SK-N-DZ (cell line): ENCODE data around the gene TNFRSF13B.
"Not testable (repeated sequence)": the region's sequence is repeated elsewhere in the genome, so short reads cannot be mapped to it uniquely, and the experiment has no call there.

ENCODE experiments used
- DNase-seq: peaks from one replicate; pipeline ENCODE4 v3.0.0-alpha.2; 2015; ENCODE audit warnings: low spot score

The TNFRSF13B gene

DNA sequence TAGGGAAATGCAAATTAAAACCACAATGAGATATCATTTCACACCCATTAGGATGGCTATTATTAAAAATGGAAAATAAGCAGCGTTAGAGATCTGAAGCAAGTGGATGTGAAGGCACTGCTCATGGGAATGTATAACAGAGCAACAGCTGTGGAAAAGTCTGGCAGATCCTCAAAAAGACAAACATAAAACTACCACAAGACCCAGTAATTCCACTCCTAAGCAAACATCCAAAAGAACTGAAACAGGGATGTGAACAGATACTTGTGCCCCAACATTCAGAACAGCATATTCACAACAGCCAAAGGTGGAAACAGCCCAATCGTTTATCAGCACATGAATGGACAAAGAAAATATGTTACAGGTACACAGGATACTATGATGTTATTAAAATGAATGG, 10.9 kb downstream of the TNFRSF13B start:
- DNase-seq, result not testable (repeated sequence)

DNA sequence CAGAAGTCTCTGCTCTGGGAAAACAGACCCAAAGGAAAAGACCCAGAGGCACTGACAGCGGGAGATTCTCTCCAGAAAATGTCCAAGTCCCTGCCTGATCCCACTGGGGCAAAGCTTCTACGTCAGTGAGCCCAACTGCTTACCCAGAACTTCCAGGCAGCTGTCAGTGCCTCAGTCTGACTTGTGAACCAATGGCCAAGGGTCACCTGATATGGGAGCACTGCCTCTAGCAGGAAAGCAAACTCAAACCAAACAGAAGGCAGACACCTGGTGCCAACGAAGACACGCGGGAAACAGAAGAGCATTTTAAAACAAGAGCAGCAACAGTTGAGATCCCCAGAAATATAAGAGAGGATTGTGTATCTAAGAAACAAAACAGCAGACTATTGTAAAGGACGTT, 16.9 kb downstream of the TNFRSF13B start:
- not testable (repeated sequence) for DNase-seq

DNA sequence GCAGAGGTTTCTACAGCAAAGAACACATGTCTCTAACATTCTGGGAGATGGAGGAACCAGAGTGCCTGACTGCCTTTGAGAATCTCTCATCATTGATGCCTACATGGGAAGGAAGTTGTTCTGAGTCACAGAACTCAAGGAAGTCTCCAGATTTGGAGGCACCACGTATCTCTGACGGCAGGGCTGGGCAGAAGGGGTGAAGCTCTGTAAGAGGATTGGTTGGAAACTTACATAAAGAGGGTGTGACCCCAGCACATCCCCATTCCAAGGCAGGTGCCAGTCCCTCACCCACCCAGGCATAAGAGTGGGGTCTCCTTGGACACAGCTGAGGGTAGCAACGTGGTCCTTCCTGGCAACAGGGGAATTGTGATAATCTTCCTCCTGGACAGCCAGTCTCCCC, 17.4 kb downstream of the TNFRSF13B start:
- no peak for DNase-seq

DNA sequence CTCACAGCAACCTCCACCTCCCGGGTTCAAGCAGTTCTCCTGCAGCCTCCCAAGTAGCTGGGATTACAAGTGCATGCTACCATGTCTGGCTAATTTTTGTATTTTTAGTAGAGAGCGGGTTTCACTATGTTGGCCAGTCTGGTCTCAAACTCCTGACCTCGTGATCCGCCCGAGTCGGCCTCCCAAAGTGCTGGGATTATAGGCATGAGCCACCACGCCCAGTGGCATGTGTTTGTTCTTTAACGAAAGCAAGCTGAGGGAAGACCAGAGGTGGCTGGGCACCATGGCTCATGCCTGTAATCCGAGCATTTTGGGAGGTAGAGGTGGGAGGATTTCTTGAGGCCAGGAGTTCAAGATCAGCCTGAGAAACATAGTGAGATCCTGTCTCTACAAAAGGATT, 18.1 kb downstream of the TNFRSF13B start:
- no peak for DNase-seq

DNA sequence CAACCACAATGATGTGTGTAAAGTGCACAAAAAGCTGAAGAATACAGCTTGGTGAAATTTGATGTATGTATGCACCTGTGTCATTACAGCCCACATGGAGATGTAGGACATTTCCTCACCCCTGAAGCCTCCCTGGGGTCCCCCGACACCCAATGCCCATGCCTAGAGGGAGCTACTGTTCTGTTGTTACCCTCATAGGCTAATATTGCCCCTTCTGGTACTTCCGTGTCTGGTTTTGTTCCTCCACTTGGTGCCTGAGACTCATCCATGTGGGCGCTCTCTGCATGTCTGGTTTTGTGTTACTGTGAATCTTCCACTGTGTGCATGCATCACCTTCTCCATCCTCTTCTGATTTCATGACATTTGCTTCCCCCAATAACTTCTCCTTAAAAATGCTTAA, 18.6 kb downstream of the TNFRSF13B start:
- DNase-seq, result no peak

DNA sequence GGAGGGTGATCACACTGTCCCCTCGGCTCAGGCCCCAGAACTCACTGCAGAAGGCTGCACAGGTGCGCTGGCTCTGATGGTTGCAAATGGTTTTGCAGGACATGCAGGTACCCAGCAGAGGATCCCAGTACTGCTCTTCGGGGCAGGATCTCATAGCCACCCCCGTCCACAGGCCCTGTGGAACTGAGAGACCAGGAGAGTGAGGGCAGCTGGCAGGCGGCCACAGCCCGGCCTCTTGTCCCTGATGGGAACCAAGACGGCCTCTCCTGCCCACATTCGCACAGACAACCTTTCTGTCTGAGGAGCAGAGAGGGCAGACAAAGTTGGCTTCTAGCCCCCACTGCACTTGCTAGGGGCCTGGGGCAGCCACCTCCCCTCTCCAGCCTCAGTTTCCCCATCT, 19.5 kb downstream of the TNFRSF13B start:
- no peak for DNase-seq

DNA sequence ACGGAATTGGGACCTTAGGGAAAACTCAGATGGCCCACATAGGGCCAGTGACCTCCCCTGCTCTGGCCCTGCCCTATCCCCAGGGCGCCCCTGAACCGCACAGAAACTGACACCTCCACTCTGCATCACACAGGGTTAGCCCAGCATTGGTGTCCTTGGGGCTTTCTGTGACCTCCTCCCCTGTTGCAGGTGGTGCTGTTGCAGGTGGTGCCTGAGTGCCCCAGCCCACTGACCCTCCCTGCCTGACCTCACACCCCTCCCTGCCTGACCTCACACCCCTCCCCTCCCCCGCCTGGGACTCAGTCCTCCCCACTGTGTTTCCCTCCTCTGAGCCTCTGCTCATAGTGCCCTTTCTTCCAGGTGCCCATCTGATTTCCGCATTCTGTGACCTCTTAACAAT, 21.4 kb downstream of the TNFRSF13B start:
- no peak for DNase-seq

DNA sequence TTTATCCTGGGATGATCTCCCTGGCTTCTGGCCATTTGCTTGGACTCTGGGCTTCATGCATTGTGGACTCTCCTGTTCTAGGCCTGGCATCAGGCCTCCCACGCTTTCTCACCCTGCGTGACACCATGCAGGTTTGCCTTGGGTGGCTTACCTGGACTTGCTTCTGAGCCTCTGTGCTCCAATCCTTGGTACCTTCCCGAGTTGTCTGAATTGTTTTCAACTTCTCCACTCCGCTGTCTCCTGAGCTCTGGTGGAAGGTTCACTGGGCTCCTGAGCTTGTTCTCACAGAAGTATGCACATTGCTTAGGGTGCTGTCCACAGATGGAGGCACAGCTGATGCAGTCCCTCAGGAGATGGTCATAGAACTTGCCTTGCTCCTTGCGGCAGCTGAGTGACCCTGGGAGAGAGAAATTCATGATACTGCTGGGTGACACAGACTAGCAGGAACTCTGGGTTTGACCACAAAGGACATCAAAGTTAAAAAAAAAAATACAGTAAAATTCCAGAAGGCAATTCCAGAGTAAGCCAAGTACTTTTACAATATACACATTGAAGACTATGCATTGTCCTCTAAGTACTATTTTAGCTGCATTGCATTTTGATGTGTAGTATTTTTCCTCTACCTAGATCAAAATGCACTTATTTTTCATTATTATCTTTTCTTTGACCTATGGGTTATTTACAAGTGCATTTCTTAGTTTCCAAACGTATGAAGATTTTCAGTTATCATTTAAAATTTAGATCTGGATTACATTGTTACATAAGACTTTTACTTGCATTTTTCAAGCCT, 23.1 kb downstream of the TNFRSF13B start:
- DNase-seq, result no peak

DNA sequence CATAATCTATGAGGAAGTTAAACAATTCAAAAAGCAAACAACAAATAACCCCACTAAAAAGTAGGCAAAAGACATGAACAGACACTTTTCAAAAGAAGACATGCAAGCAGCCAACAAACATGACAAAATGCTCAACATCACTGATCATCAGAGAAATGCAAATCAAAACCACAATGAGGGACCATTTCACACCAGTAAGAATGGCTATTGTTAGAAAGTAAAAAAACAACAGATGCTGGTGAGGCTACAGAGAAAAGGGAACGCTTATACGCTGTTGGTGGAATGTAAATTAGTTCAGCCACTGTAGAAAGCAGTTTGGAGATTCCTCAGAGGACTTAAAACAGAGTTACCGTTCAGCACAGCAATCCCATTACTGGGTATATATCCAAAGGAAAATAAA, 24.4 kb downstream of the TNFRSF13B start:
- no peak for DNase-seq

DNA sequence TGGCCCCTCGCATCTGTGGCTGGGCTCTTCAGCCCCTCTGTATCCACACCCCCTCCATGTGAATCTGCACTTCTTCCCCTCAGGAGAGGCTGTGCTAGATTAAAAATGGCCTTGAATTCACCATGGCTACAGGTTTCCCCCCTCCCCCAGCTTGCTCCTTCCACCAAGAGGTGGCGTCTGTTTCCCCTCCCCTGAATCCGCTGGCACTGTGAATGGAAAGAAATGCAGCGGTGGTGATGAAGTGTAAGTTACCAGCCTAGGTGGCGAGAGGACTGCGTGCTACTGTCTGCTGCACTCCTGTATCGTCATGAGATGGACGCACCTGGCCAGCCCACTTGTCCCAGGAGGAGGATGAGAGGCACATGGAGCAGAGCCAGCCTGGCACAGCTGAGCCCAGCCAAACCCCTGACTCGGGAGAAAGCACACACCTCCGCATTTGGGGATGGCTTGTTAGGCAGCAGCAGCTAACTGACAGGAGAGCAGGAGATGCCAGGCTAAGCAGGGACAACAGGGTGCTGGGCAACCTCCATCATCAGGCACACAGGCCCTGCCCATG, 26.2 kb downstream of the TNFRSF13B start:
- DNase-seq, result no peak

DNA sequence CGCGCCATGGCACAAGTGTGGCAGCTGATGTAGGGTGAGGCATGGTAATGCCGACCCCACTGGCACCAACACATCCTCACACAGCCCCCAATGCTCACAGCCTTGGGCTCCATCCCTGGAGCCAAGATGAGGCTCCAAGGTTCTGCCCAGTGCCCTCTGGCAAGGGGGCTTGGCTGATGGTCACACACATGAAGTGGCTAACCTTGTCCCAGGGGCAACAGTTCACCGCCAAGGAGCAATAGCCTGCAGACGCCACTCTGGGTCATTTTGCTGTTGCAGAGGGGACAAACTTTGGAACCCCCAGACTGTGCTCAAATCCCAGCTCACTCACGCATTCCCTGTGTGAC, 26.8 kb downstream of the TNFRSF13B start:
- DNase-seq, result no peak

DNA sequence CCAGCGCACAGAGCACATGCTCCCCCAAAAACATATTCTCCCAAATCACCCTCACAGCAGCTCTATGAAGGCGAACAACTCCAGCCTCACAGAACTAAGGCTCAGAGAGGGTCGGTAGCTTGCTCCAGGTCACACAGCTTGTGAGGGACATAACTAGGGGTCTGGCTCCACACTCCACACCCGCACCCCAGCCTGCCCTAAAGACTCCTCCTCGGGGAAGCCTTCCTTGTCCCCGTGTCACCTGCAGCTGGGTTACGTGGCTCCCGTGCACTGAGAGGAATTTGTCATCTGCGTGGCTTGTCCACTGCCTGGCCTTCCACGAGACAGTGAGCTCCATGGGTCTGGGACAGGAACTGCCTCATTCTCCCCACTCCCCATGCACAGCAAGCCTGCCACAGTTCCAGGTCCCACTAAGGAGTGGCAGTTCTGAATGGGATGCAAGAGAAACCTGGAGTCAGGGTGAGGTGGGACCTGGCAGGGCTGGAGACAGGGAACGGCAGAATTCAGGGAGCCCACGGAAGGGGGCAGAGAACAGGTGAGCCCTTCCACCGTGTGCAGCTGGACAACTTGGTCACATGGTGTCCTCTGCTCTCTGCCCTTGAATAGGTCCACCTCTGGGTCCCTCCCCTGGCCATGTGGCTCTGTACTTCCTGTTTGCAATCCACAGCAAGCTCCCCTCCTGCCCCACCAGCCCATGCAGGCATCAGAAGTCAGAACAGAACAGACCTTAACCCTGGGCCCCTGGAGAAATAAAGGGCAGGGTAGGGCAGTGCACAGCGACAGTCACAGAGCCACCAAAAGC, 27.4 kb downstream of the TNFRSF13B start:
- DNase-seq, result no peak

DNA sequence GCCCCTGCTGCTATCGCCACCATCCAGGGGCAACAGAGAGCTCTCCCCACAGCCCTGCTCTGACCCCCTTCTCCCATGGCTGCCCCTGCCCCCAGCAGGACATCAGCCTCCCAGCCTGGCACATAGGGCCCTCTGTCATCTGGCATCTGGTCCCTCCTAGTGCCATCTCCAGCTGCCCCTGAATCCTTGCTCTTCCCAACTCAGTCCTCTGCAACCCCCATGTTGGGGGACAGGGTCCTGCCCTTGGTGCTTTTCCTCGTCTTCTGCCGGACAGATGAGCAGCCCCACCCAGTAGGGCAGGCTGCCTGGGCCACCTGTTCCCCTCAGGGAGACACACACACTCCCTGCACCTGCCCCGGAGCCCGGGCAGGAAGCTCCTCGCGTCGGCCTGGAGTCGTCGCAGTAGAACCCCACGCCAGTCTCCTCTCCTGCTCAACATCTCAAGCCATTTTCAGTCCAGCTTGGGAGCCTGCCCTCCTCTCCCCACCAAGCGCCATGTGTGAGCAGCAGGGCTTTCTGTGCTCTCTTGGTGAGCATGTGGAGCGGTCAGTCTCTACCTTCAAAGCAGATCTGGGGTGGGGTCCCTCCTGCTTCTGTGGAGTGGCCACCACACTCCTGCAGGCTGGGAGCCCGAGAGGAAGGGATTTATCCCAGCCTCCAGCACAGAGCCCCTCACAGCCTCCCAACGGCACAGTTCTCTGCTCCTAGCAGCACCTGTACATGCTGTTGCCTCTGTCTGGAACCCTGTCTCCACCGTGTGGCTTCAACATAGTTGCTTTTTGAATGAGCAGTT, 28.2 kb downstream of the TNFRSF13B start:
- no peak for DNase-seq

DNA sequence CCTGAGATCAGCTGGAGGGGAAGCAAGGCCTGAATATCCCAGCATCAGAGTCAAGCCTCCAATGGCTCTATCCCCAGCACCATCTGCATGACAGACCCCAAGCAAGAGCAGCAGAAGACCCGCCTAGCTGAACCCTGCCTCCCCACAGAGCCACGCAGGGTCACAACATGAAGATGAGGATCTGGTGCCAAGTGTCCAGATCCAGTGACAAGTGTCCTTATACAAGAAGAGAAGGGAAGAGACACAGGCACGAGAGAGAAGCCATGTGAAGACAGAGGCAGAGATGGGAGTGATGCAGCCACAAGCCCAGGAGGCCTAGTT, 28.9 kb downstream of the TNFRSF13B start:
- no peak for DNase-seq

DNA sequence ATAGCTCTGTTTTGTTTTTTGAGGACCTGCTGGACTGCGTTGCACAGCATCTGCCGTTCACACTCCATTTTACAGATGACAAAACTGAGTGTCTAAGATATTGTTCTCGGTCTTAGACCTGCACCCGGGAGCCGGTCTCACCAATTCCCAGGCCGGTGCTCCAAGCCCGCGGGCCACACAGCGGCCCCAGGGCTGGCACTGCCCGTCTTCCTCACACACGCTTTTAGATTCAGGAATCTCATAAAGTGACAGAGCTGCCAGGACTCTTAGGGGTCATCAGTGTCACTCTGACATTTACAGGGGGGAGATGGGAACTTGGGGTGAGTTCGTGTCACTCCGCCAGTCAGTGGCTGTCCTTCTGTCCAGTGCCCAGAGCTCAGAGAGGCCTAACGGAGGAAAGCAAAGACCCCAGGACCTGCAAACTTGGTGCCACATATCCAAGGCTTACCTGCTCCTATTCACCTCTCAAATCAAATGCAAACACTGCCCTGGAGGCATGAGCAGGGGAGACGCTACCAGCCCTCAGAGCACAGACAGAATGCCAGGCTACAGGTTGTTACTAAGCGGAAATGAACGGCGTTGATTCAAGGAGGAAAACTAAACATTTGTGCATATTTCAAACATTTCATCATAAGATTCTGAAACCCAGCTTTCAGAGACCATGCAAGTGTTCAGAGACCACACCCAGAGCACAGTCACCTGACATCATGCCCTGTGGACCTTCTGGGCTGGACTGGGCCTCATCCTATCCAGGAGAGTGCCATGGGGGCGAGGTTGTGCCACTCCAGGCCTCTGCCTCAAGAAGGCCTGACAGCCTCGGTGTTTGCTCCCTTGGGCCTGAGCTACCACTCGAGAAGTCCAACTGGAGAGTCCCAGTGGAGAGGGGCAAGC, 29.5 kb downstream of the TNFRSF13B start:
- DNase-seq, result no peak

DNA sequence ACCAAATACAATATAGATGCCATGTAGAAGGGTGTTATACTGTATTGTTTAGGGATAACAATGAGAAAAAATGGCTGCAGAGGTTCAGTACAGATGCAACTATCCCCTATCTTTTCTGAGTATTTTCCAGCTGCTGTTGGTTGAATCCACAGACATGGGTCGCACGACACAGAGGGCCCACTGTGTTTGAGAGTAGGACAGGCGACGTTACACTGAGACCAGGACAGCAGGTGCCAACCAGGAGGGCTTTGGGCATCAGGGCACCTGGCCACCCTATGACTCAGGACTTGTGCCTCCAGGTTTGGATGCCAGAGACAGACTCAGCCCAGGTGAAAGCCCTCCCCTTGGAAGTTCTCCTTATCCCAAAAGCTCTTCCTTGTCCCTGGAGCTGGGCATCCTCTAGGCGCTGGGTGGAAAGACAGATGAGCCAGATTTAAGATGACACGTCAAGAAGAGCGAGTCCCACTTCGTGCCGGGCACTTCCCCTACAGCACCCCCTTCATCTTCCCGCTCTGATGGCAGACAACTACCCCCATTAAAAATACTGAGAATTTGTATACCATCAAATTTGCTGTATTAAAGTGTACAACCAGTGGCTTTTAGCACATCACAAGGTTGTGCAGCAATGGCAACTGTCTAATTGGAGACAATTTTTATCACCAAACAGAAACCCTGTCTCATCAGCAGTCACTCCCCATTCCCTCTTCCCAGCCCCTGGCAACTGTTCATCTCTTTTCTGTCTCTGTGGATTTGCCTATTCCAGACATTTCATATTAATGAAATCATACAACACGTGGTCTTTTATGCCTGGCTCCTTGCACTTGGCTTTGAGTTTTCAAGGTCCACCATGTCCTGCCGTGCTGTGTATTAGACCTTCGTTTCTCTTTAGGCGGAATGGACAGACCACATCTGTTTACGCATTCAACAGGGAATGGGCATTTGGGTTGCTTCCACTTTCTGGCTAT, 30.6 kb downstream of the TNFRSF13B start:
- no peak for DNase-seq

DNA sequence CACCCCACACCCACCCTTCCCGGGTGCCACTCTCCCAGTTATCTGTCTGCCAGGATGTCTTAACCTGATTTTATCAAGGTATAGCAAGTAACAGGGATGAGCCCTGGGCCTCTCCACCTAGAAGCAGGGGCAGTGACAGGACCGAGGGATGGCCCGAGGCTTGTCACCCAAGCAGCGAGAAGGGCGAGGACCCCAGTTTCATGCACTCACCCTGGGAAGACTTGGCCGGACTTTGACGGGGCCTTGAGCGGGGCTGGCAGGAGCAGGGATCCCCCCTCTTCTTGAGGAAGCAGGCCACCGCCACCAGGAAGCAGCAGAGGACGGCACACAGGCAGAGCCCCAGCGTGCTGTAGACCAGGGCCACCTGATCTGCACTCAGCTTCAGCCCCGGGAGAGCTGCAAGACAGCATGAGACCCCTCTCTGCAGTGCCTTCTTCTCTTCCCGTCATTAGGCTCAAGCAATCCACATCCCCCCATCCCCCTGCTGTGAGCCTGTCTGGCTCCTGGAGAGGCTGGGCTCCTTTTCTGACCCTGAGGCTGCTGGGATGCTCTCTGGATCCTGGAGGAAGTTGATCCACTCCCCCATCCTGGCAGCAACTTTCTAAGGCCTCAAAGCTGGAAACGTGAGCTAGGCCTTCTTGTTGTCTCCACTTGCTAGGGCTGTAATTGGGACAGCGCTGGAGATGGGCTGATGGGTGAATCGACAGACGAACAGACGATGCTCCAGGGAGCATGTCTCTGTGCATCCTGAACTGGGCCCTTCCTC, 31.6 kb downstream of the TNFRSF13B start:
- no peak for DNase-seq

DNA sequence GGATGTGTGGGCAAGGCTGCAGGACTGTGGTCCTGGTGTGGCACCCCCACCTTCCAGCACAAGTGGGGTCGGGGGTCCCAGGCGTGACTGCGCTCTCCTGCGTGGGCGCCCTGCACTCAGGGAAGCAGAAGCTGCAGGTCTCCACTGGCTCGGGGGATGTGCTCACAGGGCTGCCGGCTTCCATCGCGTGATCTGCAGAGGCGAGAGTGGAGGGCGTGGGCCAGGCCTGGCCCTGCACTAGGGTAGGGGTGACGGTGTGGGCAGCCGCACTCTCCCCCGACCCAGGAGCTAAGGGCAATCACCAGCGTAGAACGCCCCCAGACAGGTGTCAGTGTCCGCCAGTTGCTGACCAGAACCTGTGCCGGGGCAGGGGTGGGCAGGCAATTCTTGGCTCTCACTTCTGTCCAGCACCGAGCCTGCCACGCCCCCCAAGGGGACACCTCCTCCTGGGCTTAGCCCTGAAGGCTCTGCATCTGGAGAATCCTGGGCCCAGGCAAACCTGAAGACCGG, 32.3 kb downstream of the TNFRSF13B start:
- DNase-seq, result no peak

DNA sequence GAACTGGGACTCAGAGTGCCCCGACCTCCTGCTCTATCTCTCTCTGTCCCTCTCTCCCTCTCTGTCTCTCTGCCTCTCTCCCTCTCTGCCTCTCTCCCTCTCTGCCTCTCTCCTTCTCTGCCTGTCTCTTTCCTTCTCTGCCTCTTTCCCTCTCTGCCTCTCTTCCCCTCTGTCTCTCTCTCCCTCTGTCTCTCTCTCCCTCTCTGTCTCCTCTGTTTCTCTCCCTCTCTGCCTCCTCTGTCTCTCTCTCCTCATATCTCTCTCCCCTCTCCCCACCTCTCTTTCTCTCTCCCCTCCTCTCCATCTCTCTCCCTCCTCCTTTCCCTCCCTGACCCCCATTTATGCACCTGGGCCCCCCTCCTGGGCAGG, 32.7 kb downstream of the TNFRSF13B start:
- DNase-seq, result no peak
